ES-I3 (cell line): ENCODE results near the gene CLIP4.

Experiments
- H3K36me3 ChIP-seq: 2 replicates; pipeline ENCODE4 v1.6.1; 2013; ENCODE audit warnings: mild to moderate bottlenecking, low read length, control low read depth, moderate library complexity; ENCODE audit not compliant: insufficient read depth
- H3K4me1 ChIP-seq: 2 replicates; pipeline ENCODE4 v1.6.1; 2013; ENCODE audit warnings: mild to moderate bottlenecking, control low read depth, low read length; ENCODE audit not compliant: insufficient read depth
- H3K9ac ChIP-seq: 2 replicates; pipeline ENCODE4 v1.6.1; 2013; ENCODE audit warnings: low read depth, mild to moderate bottlenecking, low read length, moderate library complexity
- H3K9me3 ChIP-seq: 2 replicates; pipeline ENCODE4 v1.6.1; 2013; ENCODE audit warnings: mild to moderate bottlenecking, low read length, moderate library complexity; ENCODE audit not compliant: control insufficient read depth, insufficient read depth

The CLIP4 gene

GRCh38 chr2:29219374-29219773 lies 104.2 kb downstream of the CLIP4 start:
- no peaks in the 10 kb centered on the region for H3K4me1 ChIP-seq
- H3K9me3 ChIP-seq: no peaks in the 10 kb centered on the region
- no peak overlapping the region for H3K9ac ChIP-seq
- H3K36me3 ChIP-seq: no peaks in the 10 kb centered on the region

GRCh38 chr2:29220506-29221270 lies 105.5 kb downstream of the CLIP4 start:
- Histone ChIP-seq H3K36me3 (no peaks in the 10 kb centered on the region), H3K9ac (no peak overlapping the region), H3K4me1 (no peaks in the 10 kb centered on the region), H3K9me3 (no peaks in the 10 kb centered on the region)

- Histone ChIP-seq H3K9me3 (no peaks in the 10 kb centered on the region), H3K36me3 (no peaks in the 10 kb centered on the region), H3K4me1 (no peaks in the 10 kb centered on the region), H3K9ac (no peak overlapping the region)
Observed at GRCh38 chr2:29222381-29223179, 107.4 kb downstream of the CLIP4 start.

GRCh38 chr2:29223257-29223656 lies 108.0 kb downstream of the CLIP4 start:
- H3K4me1 ChIP-seq: no peaks in the 10 kb centered on the region
- H3K9me3 ChIP-seq: no peaks in the 10 kb centered on the region
- no peak overlapping the region for H3K9ac ChIP-seq
- no peaks in the 10 kb centered on the region for H3K36me3 ChIP-seq

GRCh38 chr2:29223851-29224692 lies 108.9 kb downstream of the CLIP4 start:
- H3K4me1 ChIP-seq: no peaks in the 10 kb centered on the region
- H3K36me3 ChIP-seq: no peaks in the 10 kb centered on the region
- H3K9ac ChIP-seq: no peak overlapping the region
- no peaks in the 10 kb centered on the region for H3K9me3 ChIP-seq

- no peak overlapping the region for H3K9ac ChIP-seq
- no peaks in the 10 kb centered on the region for H3K9me3 ChIP-seq
- no peaks in the 10 kb centered on the region for H3K36me3 ChIP-seq
- H3K4me1 ChIP-seq: no peaks in the 10 kb centered on the region
Observed at GRCh38 chr2:29224693-29225551, 109.7 kb downstream of the CLIP4 start.

GRCh38 chr2:29225814-29226213 lies 110.6 kb downstream of the CLIP4 start:
- no peaks in the 10 kb centered on the region for H3K4me1 ChIP-seq
- H3K9ac ChIP-seq: no peak overlapping the region
- H3K9me3 ChIP-seq: no peaks in the 10 kb centered on the region
- no peaks in the 10 kb centered on the region for H3K36me3 ChIP-seq

GRCh38 chr2:29226375-29226774 lies 111.2 kb downstream of the CLIP4 start:
- no peaks in the 10 kb centered on the region for H3K9me3 ChIP-seq
- no peaks in the 10 kb centered on the region for H3K36me3 ChIP-seq
- H3K9ac ChIP-seq: no peak overlapping the region
- no peaks in the 10 kb centered on the region for H3K4me1 ChIP-seq

GRCh38 chr2:29226808-29227207 lies 111.6 kb downstream of the CLIP4 start:
- no peaks in the 10 kb centered on the region for H3K9me3 ChIP-seq
- no peaks in the 10 kb centered on the region for H3K36me3 ChIP-seq
- no peak overlapping the region for H3K9ac ChIP-seq
- no peaks in the 10 kb centered on the region for H3K4me1 ChIP-seq

- Histone ChIP-seq H3K9me3 (no peaks in the 10 kb centered on the region), H3K9ac (no peak overlapping the region), H3K4me1 (no peaks in the 10 kb centered on the region), H3K36me3 (no peaks in the 10 kb centered on the region)
Observed at GRCh38 chr2:29227935-29228675, 112.9 kb downstream of the CLIP4 start.

GRCh38 chr2:29228947-29229346 lies 113.7 kb downstream of the CLIP4 start:
- Histone ChIP-seq H3K9me3 (no peaks in the 10 kb centered on the region), H3K4me1 (no peaks in the 10 kb centered on the region), H3K36me3 (no peaks in the 10 kb centered on the region)

GRCh38 chr2:29229640-29230039 lies 114.4 kb downstream of the CLIP4 start:
- no peaks in the 10 kb centered on the region for H3K36me3 ChIP-seq
- no peaks in the 10 kb centered on the region for H3K4me1 ChIP-seq
- no peaks in the 10 kb centered on the region for H3K9me3 ChIP-seq
- H3K9ac ChIP-seq: no peak overlapping the region

More at GRCh38 chr2:29228947-29229346, 113.7 kb downstream of the CLIP4 start:
- H3K9ac ChIP-seq: no peak overlapping the region

- H3K9me3 ChIP-seq: no peaks in the 10 kb centered on the region
- no peak overlapping the region for H3K9ac ChIP-seq
- H3K36me3 ChIP-seq: no peaks in the 10 kb centered on the region
- no peaks in the 10 kb centered on the region for H3K4me1 ChIP-seq
Observed at GRCh38 chr2:29232041-29232440, 116.8 kb downstream of the CLIP4 start.
